Kidney (tissue), 11 donors: ENCODE results near the gene UPK3BL2. TPM values are rescaled to one million over a fixed set of nuclear protein-coding genes. Genes with fewer than 3 reads are reported as not detected.
"Not testable (repeated sequence)": the region's sequence is repeated elsewhere in the genome, so short reads cannot be mapped to it uniquely, and the experiment has no call there.

Source experiments
- DNase-seq, 5 donors: peaks; one replicate each; pipeline ENCODE4 v3.0.0-alpha.2; 2013 to 2020
- FAIRE-seq: peaks from 2 replicates; lab custom pipeline; 2012; peaks lifted over from hg19 to GRCh38; lab: Jason Lieb, UNC
- H3K27ac ChIP-seq, 2 donors: one replicate each; pipeline ENCODE4 v1.7.0; 2013; ENCODE audit warnings: low read depth in 2 of 2, low read length in 2 of 2, inconsistent platforms in 1 of 2
- H3K27me3 ChIP-seq: one replicate; pipeline ENCODE4 v1.7.1; 2013; ENCODE audit warnings: low read length, inconsistent platforms; ENCODE audit not compliant: control insufficient read depth, insufficient read depth
- H3K36me3 ChIP-seq, 3 donors: one replicate each; pipeline versions ENCODE4 v1.7.0 to v1.7.1; 2013; ENCODE audit warnings: low read length in 3 of 3, control low read depth in 1 of 3, inconsistent platforms in 1 of 3; ENCODE audit not compliant: insufficient read depth in 3 of 3, control insufficient read depth in 2 of 3
- H3K4me1 ChIP-seq, 3 donors: one replicate each; pipeline versions ENCODE4 v1.7.0 to v1.7.1; 2013; ENCODE audit warnings: low read length in 3 of 3, inconsistent platforms in 1 of 3, low read depth in 1 of 3; ENCODE audit not compliant: control insufficient read depth in 2 of 3, insufficient read depth in 2 of 3
- H3K4me3 ChIP-seq, 3 donors: one replicate each; pipeline versions ENCODE4 v1.7.0 to v1.8.1; 2013; ENCODE audit warnings: low read length in 3 of 3, control low read depth in 1 of 3, inconsistent platforms in 1 of 3
- H3K9ac ChIP-seq, 3 donors: one replicate each; pipeline versions ENCODE4 v1.7.0 to v1.7.1; 2013; ENCODE audit warnings: low read length in 3 of 3, control low read depth in 1 of 3, inconsistent platforms in 1 of 3
- H3K9me3 ChIP-seq, 3 donors: one replicate each; pipeline versions ENCODE4 v1.7.0 to v1.7.1; 2013; ENCODE audit warnings: low read length in 3 of 3, control low read depth in 1 of 3, inconsistent platforms in 1 of 3; ENCODE audit not compliant: control insufficient read depth in 2 of 3, insufficient read depth in 1 of 3
- intact Hi-C: fragments of 100-400 bp; cut with DNase I; formaldehyde crosslinking; loops from one replicate; pipeline ENCODE4 v1.11.1; 2022
- polyA plus RNA-seq: library from polyadenylated mRNA; stranded (reverse); fragments of 350-450 nt; fragmentation: Illumina TruSeq; extraction: RNeasy Lipid Tissue Mini Kit (QIAGEN cat#74804); gene quantifications from one replicate; pipeline ENCODE4 v1.2.3, GENCODE V29; 2014; ENCODE audit warnings: low read depth, low replicate concordance; ENCODE audit not compliant: insufficient read depth
- total RNA-seq: library from RNA; stranded (reverse); fragmentation: NEBNext Ultra II Directional; extraction: Animal tissue kit (Norgen Biotek cat#: 25700); gene quantifications from one replicate; pipeline ENCODE4 v1.2.1, GENCODE V29; 2021
- donor health status: control.
- donor health status: control.
- donor health status: DM: yes; HTN: yes; CAD: no.
- donor health status: Normal renal cell carcinoma (clear cell type).

The UPK3BL2 gene
- total and polyA plus RNA-seq, 2 donors from 2014 or later: 6.8 to 21.6 TPM

DNA sequence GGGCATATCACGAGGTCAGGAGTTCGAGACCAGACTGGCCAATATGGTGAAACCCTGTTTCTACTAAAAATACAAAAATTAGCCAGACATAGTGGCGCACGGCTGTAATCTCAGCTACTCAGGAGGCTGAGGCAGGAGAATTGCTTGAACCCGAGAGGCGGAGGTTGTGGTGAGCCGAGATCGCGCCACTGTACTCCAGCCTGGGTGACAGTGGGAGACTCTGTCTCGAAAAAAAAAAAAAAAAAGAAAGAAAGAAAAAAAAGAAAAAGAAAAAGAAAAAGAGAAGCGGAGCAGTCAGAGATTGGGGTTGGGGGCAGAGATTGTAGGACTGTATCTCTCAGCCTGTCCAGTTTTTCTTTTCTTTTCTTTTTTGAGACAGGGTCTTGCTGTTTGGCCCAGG lies 725 bp downstream of the UPK3BL2 start:
- H3K4me3 ChIP-seq, H3K27me3 ChIP-seq, H3K4me1 ChIP-seq, H3K9me3 ChIP-seq, FAIRE-seq, intact Hi-C loops, H3K36me3 ChIP-seq, H3K27ac ChIP-seq, DNase-seq, H3K9ac ChIP-seq: not testable (repeated sequence)

DNA sequence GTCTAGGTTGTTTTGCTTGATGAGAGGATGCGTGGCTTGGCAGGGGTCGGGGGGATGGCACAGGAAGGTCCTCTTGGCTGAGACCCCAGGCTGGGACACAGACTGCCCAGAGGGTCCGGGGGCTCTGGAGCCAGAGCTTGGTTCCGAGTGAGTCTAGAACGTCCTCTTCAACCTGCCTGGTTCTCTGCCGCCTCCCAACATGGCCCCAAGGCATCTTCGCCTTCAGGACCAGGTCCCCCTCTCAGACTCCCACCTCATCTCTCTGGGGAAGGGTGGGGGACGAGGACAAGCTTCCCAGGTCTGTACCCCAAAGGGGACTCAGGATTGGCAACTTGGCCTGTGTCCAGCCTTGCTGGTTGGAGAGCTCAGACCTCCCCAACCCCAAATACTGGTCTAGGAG lies 1.4 kb downstream of the UPK3BL2 start:
- H3K27ac ChIP-seq, H3K4me3 ChIP-seq, FAIRE-seq, H3K27me3 ChIP-seq, H3K4me1 ChIP-seq, intact Hi-C loops, H3K36me3 ChIP-seq, H3K9me3 ChIP-seq, H3K9ac ChIP-seq: not testable (repeated sequence)
- DNase-seq: peak in 1 of 5 donors; percentile 39

DNA sequence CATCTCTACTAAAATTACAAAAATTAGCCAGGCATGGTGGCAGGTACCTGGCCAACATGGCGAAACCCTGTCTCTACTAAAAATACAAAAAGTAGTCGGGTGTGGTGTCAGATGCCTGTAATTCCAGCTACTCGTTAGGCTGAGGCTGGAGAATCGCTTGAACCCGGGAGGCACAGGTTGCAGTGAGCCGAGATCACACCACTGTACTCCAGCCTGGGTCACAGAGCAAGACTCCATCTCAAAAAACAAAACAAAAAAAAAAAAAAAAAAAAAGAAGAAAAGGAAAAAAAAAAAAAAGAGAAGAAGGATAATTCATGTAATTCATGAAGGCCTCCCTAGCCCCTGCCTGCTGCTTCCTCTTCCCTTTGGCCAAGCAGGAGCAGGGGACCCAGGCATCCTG lies 2.9 kb downstream of the UPK3BL2 start:
- H3K36me3 ChIP-seq, FAIRE-seq, H3K9me3 ChIP-seq, H3K27ac ChIP-seq, H3K4me1 ChIP-seq, intact Hi-C loops, H3K4me3 ChIP-seq, H3K9ac ChIP-seq, H3K27me3 ChIP-seq: not testable (repeated sequence)
- DNase-seq: peak in 1 of 5 donors; percentile 22

DNA sequence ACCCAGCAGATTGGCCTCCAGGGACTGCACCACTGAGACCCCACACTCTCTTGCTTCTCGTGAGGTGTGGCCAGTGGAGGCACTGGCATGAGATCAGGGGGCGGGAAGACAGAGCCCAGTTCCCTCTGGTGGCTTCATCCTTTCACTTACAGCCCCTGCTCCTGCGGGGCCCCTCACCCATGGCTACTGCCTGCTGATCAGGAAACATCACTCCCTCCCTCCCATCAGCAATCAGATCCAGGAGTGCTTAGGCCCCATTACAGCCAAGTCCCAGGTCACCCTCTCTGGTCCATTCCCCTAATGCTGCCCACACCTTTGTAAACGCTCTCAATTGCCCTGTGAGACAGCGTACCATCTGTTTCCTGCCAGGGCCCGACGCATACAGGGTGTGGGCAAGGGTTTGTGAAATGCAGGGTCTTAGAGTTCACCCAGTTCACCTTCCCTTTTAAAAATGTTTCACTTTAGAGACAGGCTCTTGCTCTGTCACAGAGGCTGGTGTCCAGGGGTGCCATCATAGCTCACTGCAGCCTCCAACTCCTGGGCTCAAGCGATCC lies 8.4 kb downstream of the UPK3BL2 start:
- intact Hi-C loops, H3K4me1 ChIP-seq, H3K9me3 ChIP-seq, H3K27ac ChIP-seq, H3K9ac ChIP-seq, H3K4me3 ChIP-seq, FAIRE-seq, H3K27me3 ChIP-seq, H3K36me3 ChIP-seq: not testable (repeated sequence)
- peak in 1 of 5 donors; percentile 24 for DNase-seq

DNA sequence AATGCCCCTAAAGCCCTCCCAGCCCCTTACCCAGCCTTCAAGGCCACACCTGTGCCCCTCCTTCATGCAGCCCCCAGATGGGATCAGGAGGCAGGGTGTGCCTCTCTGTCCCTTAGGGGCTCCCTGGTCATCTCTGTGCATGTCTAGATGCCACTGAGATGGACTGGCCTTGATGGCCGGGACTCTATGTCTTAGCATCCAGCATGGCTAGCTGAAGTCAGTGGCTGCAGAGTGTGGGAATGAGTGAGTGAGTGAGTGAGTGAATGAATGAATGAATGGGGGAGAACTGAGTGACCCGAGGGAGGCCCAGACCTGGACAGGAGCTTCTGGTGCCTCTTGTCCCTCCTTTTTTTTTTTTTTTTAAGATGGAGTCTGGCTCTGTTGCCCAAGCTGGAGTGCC lies 11.4 kb downstream of the UPK3BL2 start:
- H3K9ac ChIP-seq, H3K4me3 ChIP-seq, H3K27ac ChIP-seq, intact Hi-C loops, H3K27me3 ChIP-seq, FAIRE-seq, DNase-seq, H3K4me1 ChIP-seq, H3K9me3 ChIP-seq, H3K36me3 ChIP-seq: not testable (repeated sequence)

DNA sequence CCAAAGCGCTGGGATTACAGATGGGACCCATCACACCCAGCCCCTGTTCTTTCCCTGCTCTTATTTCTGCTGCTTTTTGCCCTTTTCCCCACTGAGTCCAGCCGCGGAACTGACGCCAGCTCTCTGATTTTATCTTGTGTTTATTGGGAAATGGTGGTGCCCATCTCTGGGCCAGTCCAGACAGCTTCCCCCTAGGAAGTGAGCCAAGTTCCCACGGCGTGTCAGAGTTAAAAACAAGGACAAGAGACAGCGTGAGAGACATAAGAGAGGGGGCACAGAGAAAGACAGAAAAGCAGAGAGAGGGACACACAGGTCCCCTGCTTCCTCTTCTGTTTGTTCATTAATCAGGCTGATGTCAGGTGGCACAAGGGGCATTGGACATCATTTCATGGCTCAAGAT lies 11.9 kb downstream of the UPK3BL2 start:
- H3K27me3 ChIP-seq, H3K4me3 ChIP-seq, H3K9me3 ChIP-seq, H3K27ac ChIP-seq, H3K9ac ChIP-seq, FAIRE-seq, H3K4me1 ChIP-seq, H3K36me3 ChIP-seq, intact Hi-C loops: not testable (repeated sequence)
- DNase-seq: peak in 1 of 5 donors; percentile 52

DNA sequence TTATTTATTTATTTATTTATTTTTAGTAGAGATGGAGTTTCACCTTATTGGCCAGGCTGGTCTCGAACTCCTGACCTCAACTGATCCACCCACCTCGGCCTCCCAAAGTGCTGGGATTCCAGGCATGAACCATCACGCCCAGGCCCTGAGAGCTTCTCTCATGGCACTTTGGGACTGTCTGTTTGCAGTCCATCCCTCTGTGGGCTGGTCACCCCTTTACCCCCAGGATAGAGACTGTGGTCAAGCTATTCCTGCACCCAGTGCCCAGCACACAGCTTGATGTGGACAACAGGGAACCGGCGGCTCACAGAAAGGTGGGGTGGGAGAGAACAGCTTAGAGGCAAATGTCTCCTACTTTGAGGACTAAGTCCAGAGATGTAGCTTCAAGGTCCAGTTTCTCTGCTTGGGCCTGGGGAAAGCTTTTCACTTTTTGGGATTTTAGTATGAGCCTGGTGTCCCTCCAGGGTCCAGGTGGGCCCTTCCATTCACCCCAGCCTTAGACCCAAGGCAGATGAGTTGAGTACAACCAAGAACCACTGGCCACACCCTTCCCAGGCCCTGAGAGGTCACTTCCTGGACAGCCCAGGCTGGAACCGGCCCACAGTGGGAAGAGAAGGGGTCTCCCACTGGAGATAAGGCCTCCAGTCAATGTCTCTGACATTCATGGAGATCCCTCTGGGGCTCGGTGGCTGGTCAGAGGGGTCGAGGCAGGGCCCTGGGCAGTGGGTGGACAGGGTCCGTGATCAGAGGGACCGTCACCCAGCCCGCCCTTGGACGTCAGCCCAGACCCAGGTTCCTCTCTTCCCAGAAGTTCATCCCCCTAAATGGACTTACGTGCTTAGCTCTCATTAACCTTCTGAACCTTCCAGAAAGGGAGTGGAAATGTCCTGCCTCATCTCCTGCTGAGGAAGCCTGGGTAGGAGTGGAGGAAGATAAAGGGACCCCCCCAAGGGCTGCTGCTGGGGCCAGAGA lies 15.4 kb downstream of the UPK3BL2 start:
- intact Hi-C loops, DNase-seq, H3K9me3 ChIP-seq, H3K4me3 ChIP-seq, FAIRE-seq, H3K9ac ChIP-seq, H3K27me3 ChIP-seq, H3K36me3 ChIP-seq, H3K4me1 ChIP-seq, H3K27ac ChIP-seq: not testable (repeated sequence)

DNA sequence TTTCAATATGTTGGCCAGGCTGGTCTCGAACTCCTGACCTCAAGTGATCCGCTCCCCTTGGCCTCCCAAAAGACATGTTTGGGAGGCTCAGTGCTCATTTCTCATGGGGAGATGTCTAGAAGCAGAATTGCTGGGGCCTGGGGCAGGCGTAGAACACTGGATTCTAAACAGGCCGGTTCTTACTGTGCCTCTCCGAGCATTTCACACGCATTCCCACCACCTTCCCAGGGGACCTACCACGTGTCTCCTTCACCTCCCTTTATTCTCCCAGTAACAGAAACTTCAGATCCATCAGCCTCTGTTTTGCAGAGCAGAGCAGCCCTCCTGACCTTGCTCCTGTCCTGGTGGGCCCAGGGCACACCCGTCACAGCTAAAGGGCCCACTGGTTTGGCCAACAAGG lies 16.3 kb downstream of the UPK3BL2 start:
- H3K9ac ChIP-seq, FAIRE-seq, H3K9me3 ChIP-seq, H3K4me1 ChIP-seq, H3K27ac ChIP-seq, H3K36me3 ChIP-seq, H3K4me3 ChIP-seq, intact Hi-C loops, H3K27me3 ChIP-seq: not testable (repeated sequence)
- peak in 1 of 5 donors; percentile 19 for DNase-seq
